C4-2B (cell line): ENCODE results near the gene TARBP2.

Experiments used
- H3K27ac ChIP-seq: fragments of 450-650 bp; 2 replicates; pipeline ENCODE4 v1.5.1; 2017
- CTCF ChIP-seq: fragments of 450-650 bp; conservative IDR thresholded peaks from 2 replicates; pipeline ENCODE4 v1.5.1; 2017; ENCODE audit warnings: mild to moderate bottlenecking
- ZFX ChIP-seq: fragments of 450-650 bp; IDR thresholded peaks from 2 replicates; pipeline ENCODE4 v1.6.1; 2017

TARBP2 gene

DNA sequence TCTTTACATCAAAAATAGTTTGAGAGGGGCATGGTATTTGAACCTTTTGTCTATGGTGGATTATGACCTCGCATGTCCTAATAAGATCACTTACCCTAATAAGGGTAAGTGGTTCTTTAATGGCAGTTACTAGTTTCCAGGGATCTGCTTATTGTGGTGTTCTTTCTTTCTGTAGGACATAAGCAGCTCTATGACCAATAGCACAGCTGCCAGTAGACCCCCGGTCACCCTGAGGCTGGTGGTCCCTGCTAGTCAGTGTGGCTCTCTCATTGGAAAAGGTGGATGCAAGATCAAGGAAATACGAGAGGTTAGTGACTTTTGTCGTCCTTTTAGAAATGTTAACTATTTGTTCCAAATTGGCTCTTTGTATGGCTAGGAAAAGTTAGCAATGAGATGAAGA, 42.0 kb upstream of the TARBP2 start:
- TF ChIP-seq CTCF (no peak), ZFX (no peak)
- H3K27ac ChIP-seq, result no peak overlapping the region

- TF ChIP-seq CTCF (no peak), ZFX (no peak)
- no peak overlapping the region for H3K27ac ChIP-seq
Measured at GRCh38 chr12:53461059-53461458, 40.0 kb upstream of the TARBP2 start.

DNA sequence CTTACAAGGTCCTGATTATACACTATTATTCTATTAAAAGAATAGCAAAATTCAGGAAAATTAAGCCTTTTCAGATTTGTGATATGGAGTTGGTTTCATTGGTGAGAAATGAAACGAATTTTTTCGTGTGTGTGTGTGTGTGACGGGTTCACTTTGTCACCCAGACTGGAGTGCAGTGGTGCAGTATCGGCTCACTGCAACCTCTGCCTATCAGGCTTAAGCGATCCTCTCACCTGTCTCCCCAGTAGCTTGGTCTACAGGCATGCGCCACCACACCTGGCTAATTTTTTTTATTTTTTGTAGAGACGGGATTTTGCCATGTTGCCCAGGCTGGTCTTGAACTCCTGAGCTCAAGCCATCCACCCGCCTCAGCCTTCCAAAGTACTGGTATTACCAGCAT, 39.5 kb upstream of the TARBP2 start:
- TF ChIP-seq ZFX (no peak), CTCF (no peak)
- H3K27ac ChIP-seq, result no peak overlapping the region

GRCh38 chr12:53462935-53463334, 38.1 kb upstream of the TARBP2 start:
- TF ChIP-seq ZFX (no peak), CTCF (no peak)
- no peak overlapping the region for H3K27ac ChIP-seq

DNA sequence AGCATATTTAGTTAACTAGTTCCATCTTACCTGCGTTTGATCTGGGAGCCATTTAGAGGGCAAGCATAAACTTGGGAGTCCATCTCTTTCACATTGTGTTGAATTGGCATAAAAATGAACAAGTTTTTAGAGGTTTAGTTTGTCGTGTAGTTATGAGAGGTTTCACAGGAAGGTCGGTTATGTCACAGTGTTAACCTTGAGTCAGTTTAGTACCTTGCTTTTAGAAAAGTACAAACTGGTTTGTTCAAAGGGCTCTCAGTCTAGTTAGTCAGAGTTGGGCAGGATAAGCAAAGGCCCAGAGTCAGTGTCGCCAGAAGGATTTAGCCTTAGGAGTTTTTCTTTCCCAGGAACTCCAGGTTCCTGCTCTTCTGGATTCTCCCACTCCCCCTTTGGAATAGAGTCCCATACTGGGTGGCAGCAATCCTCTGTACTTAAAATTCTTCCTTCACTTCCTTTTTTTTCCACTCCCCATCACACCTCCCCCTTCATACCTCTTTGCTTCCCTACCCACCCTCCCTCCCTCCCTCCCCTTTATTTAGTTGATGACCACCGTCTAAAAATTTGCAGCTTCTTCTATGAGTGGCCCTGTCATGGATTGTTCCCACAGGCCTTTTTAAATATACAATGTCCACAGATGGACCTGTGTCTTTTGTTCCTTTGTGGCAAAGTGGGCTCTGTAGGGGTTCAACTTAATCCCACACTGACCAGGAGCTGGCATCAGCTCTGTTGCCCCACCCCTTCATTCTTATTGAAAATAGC, 37.1 kb upstream of the TARBP2 start:
- H3K27ac ChIP-seq, result no peak overlapping the region

DNA sequence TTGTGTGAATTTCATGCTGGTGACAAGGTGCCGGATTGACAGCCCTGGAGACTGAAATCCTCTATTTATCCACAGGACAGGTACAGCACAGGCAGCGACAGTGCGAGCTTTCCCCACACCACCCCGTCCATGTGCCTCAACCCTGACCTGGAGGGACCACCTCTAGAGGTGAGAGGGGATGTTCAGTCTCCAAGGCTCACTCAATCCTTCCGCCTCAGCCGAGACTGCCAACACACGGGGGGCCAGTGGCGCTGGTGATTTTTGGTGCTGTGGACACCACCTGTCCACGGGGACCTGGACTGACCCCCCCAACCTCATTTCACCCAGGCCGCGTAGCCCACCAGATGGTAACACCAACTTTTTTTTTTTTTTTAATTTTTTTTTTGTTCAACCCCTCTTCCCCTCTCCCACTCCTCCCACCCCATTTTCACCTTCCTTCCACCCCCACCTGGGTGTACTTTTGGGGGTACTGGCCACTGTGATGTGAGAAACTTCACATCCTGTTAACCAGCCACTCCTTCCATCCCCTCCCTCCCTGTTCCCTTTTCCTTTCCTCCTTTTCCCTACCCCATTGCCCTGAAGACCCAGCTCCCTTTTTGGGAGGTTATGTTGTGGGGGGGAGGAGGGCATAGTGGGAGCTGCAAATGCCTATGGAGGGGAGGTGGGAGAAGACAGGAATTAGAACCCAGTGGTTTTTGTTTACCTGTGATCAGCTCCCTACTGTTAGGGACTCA, 36.2 kb upstream of the TARBP2 start:
- H3K27ac ChIP-seq, result no peak overlapping the region

More for the DNA sequence above, 37.1 kb upstream of the TARBP2 start:
- no peak for TF ChIP-seq ZFX
- TF ChIP-seq CTCF, result no peak

More for the DNA sequence above, 36.2 kb upstream of the TARBP2 start:
- TF ChIP-seq CTCF (no peak), ZFX (no peak)
